ENCODE data around the gene CNTNAP5.

CNTNAP5 gene

DNA sequence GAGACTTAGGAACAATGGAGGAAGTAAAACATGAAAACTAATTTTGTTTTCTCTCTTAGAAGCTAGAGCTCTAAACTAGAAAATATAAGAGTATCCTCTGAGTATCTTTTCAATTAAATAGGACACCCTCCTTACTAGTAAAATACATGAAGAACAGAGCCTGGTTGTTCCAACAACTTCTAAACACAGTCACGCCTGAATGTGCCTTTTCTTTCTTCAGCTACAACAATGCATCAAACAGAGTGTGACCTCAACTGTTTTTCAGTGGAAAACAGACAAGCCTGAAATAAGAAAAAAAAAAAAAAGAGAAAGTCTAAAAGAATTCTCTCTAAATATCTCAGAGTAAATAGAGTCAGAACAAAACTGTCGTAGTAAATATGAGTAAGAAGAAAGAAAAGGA is 928.8 kb downstream of the CNTNAP5 start (continued):
- TF ChIP-seq, protein P1, sequence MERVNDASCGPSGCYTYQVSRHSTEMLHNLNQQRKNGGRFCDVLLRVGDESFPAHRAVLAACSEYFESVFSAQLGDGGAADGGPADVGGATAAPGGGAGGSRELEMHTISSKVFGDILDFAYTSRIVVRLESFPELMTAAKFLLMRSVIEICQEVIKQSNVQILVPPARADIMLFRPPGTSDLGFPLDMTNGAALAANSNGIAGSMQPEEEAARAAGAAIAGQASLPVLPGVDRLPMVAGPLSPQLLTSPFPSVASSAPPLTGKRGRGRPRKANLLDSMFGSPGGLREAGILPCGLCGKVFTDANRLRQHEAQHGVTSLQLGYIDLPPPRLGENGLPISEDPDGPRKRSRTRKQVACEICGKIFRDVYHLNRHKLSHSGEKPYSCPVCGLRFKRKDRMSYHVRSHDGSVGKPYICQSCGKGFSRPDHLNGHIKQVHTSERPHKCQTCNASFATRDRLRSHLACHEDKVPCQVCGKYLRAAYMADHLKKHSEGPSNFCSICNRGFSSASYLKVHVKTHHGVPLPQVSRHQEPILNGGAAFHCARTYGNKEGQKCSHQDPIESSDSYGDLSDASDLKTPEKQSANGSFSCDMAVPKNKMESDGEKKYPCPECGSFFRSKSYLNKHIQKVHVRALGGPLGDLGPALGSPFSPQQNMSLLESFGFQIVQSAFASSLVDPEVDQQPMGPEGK (CRISPR knock-in tag; IDR thresholded peaks at IDR 0.05; ENCODE audit: borderline replicate concordance) = no peak
- TF ChIP-seq, protein P2, sequence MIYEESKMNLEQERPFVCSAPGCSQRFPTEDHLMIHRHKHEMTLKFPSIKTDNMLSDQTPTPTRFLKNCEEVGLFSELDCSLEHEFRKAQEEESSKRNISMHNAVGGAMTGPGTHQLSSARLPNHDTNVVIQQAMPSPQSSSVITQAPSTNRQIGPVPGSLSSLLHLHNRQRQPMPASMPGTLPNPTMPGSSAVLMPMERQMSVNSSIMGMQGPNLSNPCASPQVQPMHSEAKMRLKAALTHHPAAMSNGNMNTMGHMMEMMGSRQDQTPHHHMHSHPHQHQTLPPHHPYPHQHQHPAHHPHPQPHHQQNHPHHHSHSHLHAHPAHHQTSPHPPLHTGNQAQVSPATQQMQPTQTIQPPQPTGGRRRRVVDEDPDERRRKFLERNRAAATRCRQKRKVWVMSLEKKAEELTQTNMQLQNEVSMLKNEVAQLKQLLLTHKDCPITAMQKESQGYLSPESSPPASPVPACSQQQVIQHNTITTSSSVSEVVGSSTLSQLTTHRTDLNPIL (CRISPR knock-in tag; IDR thresholded peaks at IDR 0.05; ENCODE audit: low read depth) = no peak
- TF ChIP-seq ZNF8 (CRISPR knock-in tag; IDR thresholded peaks at IDR 0.05) = no peak
- no peak for TF ChIP-seq PPARA (CRISPR knock-in tag; IDR thresholded peaks at IDR 0.05; ENCODE audit: borderline replicate concordance)
- TF ChIP-seq, protein P3, sequence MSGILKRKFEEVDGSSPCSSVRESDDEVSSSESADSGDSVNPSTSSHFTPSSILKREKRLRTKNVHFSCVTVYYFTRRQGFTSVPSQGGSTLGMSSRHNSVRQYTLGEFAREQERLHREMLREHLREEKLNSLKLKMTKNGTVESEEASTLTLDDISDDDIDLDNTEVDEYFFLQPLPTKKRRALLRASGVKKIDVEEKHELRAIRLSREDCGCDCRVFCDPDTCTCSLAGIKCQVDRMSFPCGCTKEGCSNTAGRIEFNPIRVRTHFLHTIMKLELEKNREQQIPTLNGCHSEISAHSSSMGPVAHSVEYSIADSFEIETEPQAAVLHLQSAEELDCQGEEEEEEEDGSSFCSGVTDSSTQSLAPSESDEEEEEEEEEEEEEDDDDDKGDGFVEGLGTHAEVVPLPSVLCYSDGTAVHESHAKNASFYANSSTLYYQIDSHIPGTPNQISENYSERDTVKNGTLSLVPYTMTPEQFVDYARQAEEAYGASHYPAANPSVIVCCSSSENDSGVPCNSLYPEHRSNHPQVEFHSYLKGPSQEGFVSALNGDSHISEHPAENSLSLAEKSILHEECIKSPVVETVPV (CRISPR knock-in tag; IDR thresholded peaks at IDR 0.05) = no peak
- no peak for TF ChIP-seq RARB (CRISPR knock-in tag; IDR thresholded peaks at IDR 0.05)

DNA sequence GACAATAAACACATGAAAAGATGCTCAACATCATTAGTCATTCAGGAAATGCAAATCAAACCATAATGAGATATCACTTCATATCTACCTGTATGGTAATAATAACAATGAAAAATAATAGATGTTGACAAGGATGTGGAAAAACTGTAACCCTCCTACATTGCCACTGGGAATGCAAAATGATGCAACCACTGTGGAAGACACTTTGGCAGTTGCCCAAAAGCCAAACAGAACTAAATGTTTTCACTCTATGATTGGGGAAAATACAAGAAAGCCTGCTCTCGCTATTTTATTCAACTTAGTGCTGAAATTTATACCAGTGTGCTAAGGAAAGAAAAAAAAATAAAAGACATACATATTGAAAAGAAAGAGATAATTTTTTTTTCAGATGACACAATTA is 934.5 kb downstream of the CNTNAP5 start:
- ATAC-seq = no peak

DNA sequence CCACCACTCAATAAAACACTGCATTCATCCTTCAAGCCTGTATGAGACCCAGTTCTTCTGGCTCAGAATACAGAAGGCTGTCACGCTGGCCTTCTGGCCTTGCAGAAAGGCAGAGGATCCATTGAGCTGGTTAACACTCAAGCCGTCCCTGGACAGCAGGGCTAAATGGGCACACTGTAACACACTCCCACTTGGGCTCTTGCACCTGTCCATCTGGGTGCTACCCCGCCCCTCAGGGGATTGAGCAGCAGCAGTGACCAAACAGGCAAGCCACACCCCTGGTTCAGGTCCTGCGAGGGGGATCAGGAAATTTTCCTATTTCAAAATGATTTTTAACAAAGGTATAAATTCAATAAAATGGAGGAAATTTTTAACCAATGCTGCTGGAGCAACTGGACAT is 936.0 kb downstream of the CNTNAP5 start:
- TF ChIP-seq SNAI2 (CRISPR knock-in tag; IDR thresholded peaks at IDR 0.05) = no peak
- no peak for TF ChIP-seq GLIS3 (CRISPR knock-in tag; IDR thresholded peaks at IDR 0.05)
- no peak for TF ChIP-seq ZNF8 (CRISPR knock-in tag; IDR thresholded peaks at IDR 0.05)
- TF ChIP-seq BACH2 (CRISPR knock-in tag; IDR thresholded peaks at IDR 0.05; ENCODE audit: borderline replicate concordance) = no peak
- no peak for TF ChIP-seq ESRRG (CRISPR knock-in tag; IDR thresholded peaks at IDR 0.05)
- TF ChIP-seq, protein P1 (CRISPR knock-in tag; IDR thresholded peaks at IDR 0.05; ENCODE audit: borderline replicate concordance) = no peak
- no peak for TF ChIP-seq ISL1 (CRISPR knock-in tag; IDR thresholded peaks at IDR 0.05)
- ATAC-seq = no peak

More for the DNA sequence above, 934.5 kb downstream of the CNTNAP5 start:
- no peak for TF ChIP-seq GLIS3 (CRISPR knock-in tag; IDR thresholded peaks at IDR 0.05)
- no peak for TF ChIP-seq TCF4 (CRISPR knock-in tag; IDR thresholded peaks at IDR 0.05; ENCODE audit: borderline replicate concordance)
- TF ChIP-seq PPARA (CRISPR knock-in tag; IDR thresholded peaks at IDR 0.05; ENCODE audit: borderline replicate concordance) = no peak
- no peak for TF ChIP-seq CSDC2 (CRISPR knock-in tag; IDR thresholded peaks at IDR 0.05)
- no peak for TF ChIP-seq ISL1 (CRISPR knock-in tag; IDR thresholded peaks at IDR 0.05)
- TF ChIP-seq TOX (CRISPR knock-in tag; IDR thresholded peaks at IDR 0.05; ENCODE audit: borderline replicate concordance) = no peak
- TF ChIP-seq, protein P3 (CRISPR knock-in tag; IDR thresholded peaks at IDR 0.05) = no peak
- TF ChIP-seq ZNF565 (CRISPR knock-in tag; conservative IDR thresholded peaks at IDR 0.05; ENCODE audit: low read depth) = no peak
- TF ChIP-seq, protein P2 (CRISPR knock-in tag; IDR thresholded peaks at IDR 0.05; ENCODE audit: low read depth) = no peak
- no peak for TF ChIP-seq OSR1 (CRISPR knock-in tag; IDR thresholded peaks at IDR 0.05)

Measured in SK-N-SH treated with all-trans-retinoic acid at 6 μM for 48 hours (cell line).